Measurements from ENCODE around the gene ENKUR.

GRCh38 chr10:24969841-24970281, 46.1 kb downstream of the ENKUR start:
- TF ChIP-seq CTCF (IDR thresholded peaks at IDR 0.05; ENCODE audit: insufficient read depth, low read length, poor library complexity, severe bottlenecking) (no peak), EZH2phosphoT487 (conservative IDR thresholded peaks at IDR 0.05; ENCODE audit: low read length) (no peak)

All from SU-DHL-6 (cell line).